Measurements from ENCODE around the gene TBL1X.
"Not testable (repeated sequence)": the region's sequence is repeated elsewhere in the genome, so short reads cannot be mapped to it uniquely, and the experiment has no call there.

TBL1X gene

GRCh38 chrX:9464435-9465371 lies at the start of gene TBL1X:
Gene TBL1X, plus strand, starts transcription at chrX:9465058. Its CDS starts 188,529 bp downstream, at chrX:9653587.
- DNase-seq (ENCODE audit: low read depth) = peak; percentile 43

- no peak for DNase-seq (ENCODE audit: low read depth)
These were observed 48.1 kb upstream of the TBL1X start for GRCh38 chrX:9416562-9417348.

- DNase-seq (ENCODE audit: low read depth) = no peak
These were observed 46.6 kb upstream of the TBL1X start for GRCh38 chrX:9418262-9418661.

- DNase-seq (ENCODE audit: low read depth) = no peak
These were observed 44.3 kb upstream of the TBL1X start for GRCh38 chrX:9420275-9421265.

- DNase-seq (ENCODE audit: low read depth) = no peak
These were observed 35.1 kb upstream of the TBL1X start for GRCh38 chrX:9429767-9430166.

- no peak for DNase-seq (ENCODE audit: low read depth)
These were observed 34.4 kb upstream of the TBL1X start for GRCh38 chrX:9430346-9430921.

- DNase-seq (ENCODE audit: low read depth) = no peak
These were observed 33.6 kb upstream of the TBL1X start for GRCh38 chrX:9431281-9431680.

GRCh38 chrX:9433596-9433995 lies 31.3 kb upstream of the TBL1X start:
- no peak for DNase-seq (ENCODE audit: low read depth)

- DNase-seq (ENCODE audit: low read depth) = no peak
These were observed 30.8 kb upstream of the TBL1X start for GRCh38 chrX:9434051-9434550.

- not testable (repeated sequence) for DNase-seq (ENCODE audit: low read depth)
These were observed 29.8 kb upstream of the TBL1X start for GRCh38 chrX:9435086-9435485.

- no peak for DNase-seq (ENCODE audit: low read depth)
These were observed 28.0 kb upstream of the TBL1X start for GRCh38 chrX:9436812-9437211.

- no peak for DNase-seq (ENCODE audit: low read depth)
These were observed 25.8 kb upstream of the TBL1X start for GRCh38 chrX:9438933-9439494.

- DNase-seq (ENCODE audit: low read depth) = no peak
These were observed 24.6 kb upstream of the TBL1X start for GRCh38 chrX:9440116-9440844.

- no peak for DNase-seq (ENCODE audit: low read depth)
These were observed 22.8 kb upstream of the TBL1X start for GRCh38 chrX:9442056-9442455.

- DNase-seq (ENCODE audit: low read depth) = no peak
These were observed 21.5 kb upstream of the TBL1X start for GRCh38 chrX:9443327-9443726.

- no peak for DNase-seq (ENCODE audit: low read depth)
These were observed 17.0 kb upstream of the TBL1X start for GRCh38 chrX:9447906-9448305.

- no peak for DNase-seq (ENCODE audit: low read depth)
These were observed 8.4 kb upstream of the TBL1X start for GRCh38 chrX:9456250-9457074.

- DNase-seq (ENCODE audit: low read depth) = not testable (repeated sequence)
These were observed 6.8 kb upstream of the TBL1X start for GRCh38 chrX:9458034-9458433.

GRCh38 chrX:9458516-9459078 lies 6.3 kb upstream of the TBL1X start:
- no peak for DNase-seq (ENCODE audit: low read depth)
